Esophagus muscularis mucosa (tissue), 3 donors: ENCODE measurements around the gene KMO.

Experiments used
- POLR2A ChIP-seq: fragments of 450-650 bp; IDR thresholded peaks from one replicate; pipeline ENCODE4 v1.6.1; 2017; ENCODE audit warnings: antibody characterized with exemption, moderate library complexity, mild to moderate bottlenecking, low read depth
- TF ChIP-seq, protein P1 (sequence below), 3 experiments: fragments of 200-600 bp in 2 of 3; fragments of 450-650 bp in 1 of 3; sonication (generic) in 2 of 3; IDR thresholded peaks; one replicate each; pipeline ENCODE4 v1.5.1; 2017 to 2019; ENCODE audit warnings: antibody characterized with exemption in 3 of 3, mild to moderate bottlenecking in 2 of 3, moderate library complexity in 1 of 3

DNA sequence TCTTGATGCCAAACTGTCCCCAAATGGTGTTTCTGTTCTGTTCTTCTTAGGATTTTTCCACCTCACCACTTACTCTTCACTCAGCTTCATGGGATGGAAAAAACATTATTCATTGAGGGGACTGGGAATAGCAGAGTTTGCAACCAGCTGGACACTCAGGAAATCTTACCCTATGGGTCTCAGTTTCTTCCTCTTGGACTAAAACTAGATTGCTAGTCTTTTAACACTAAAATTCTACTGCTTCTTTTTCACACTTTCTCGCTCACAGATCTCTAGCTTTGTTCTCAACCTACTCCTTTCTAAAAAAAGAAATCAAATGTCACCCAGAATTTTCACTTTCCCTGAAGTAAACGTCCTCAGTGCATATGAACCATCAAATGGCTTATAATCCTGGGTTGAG, 4.8 kb downstream of the KMO start:
- TF ChIP-seq POLR2A, result no peak
- TF ChIP-seq, protein P1, sequence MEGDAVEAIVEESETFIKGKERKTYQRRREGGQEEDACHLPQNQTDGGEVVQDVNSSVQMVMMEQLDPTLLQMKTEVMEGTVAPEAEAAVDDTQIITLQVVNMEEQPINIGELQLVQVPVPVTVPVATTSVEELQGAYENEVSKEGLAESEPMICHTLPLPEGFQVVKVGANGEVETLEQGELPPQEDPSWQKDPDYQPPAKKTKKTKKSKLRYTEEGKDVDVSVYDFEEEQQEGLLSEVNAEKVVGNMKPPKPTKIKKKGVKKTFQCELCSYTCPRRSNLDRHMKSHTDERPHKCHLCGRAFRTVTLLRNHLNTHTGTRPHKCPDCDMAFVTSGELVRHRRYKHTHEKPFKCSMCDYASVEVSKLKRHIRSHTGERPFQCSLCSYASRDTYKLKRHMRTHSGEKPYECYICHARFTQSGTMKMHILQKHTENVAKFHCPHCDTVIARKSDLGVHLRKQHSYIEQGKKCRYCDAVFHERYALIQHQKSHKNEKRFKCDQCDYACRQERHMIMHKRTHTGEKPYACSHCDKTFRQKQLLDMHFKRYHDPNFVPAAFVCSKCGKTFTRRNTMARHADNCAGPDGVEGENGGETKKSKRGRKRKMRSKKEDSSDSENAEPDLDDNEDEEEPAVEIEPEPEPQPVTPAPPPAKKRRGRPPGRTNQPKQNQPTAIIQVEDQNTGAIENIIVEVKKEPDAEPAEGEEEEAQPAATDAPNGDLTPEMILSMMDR (IDR thresholded peaks at IDR 0.05), result no peak
